Stimulated activated CD4-positive, alpha-beta T cell treated with anti-CD3 and anti-CD28 coated beads, Interleukin-12 subunit alpha, Interleukin-12 subunit beta, amount 100 ng/mL, for 24 hours (primary cell): ENCODE results near the gene SH2D4B.
"Not testable (repeated sequence)": the region's sequence is repeated elsewhere in the genome, so short reads cannot be mapped to it uniquely, and the experiment has no call there.

Experiments used
- DNase-seq, 2 experiments: peaks; one replicate each; pipeline ENCODE4 v3.0.0-alpha.2; 2020; ENCODE audit warnings: low read depth in 2 of 2

The SH2D4B gene

GRCh38 chr10:80542652-80543318 lies 5.1 kb downstream of the SH2D4B start:
- DNase-seq: no peak

- not testable (repeated sequence) for DNase-seq
Measured at GRCh38 chr10:80543319-80543672, 5.6 kb downstream of the SH2D4B start.

- no peak for DNase-seq
Measured at GRCh38 chr10:80544316-80544953, 6.7 kb downstream of the SH2D4B start.

GRCh38 chr10:80545258-80545881 lies 7.7 kb downstream of the SH2D4B start:
- no peak for DNase-seq

- DNase-seq: no peak
Measured at GRCh38 chr10:80552151-80552646, 14.5 kb downstream of the SH2D4B start.

- no peak for DNase-seq
Measured at GRCh38 chr10:80553436-80553835, 15.7 kb downstream of the SH2D4B start.

- DNase-seq: no peak
Measured at GRCh38 chr10:80554050-80554449, 16.3 kb downstream of the SH2D4B start.

GRCh38 chr10:80555415-80555814 lies 17.7 kb downstream of the SH2D4B start:
- DNase-seq: no peak

- DNase-seq: no peak
Measured at GRCh38 chr10:80561950-80562349, 24.2 kb downstream of the SH2D4B start.

- DNase-seq: no peak
Measured at GRCh38 chr10:80567292-80567691, 29.6 kb downstream of the SH2D4B start.

- no peak for DNase-seq
Measured at GRCh38 chr10:80569131-80569895, 31.6 kb downstream of the SH2D4B start.

- no peak for DNase-seq
Measured at GRCh38 chr10:80571352-80571751, 33.6 kb downstream of the SH2D4B start.

GRCh38 chr10:80579181-80579763 lies 41.6 kb downstream of the SH2D4B start:
- DNase-seq: no peak

- DNase-seq: no peak
Measured at GRCh38 chr10:80579849-80580637, 42.3 kb downstream of the SH2D4B start.

GRCh38 chr10:80580638-80581468 lies 43.2 kb downstream of the SH2D4B start:
- no peak for DNase-seq

- DNase-seq: no peak
Measured at GRCh38 chr10:80581469-80581835, 43.8 kb downstream of the SH2D4B start.

- DNase-seq: no peak
Measured at GRCh38 chr10:80582286-80582960, 44.7 kb downstream of the SH2D4B start.

- no peak for DNase-seq
Measured at GRCh38 chr10:80583685-80584084, 46.0 kb downstream of the SH2D4B start.

GRCh38 chr10:80585812-80586211 lies 48.1 kb downstream of the SH2D4B start:
- DNase-seq: no peak

GRCh38 chr10:80588546-80588945 lies 50.8 kb downstream of the SH2D4B start:
- DNase-seq: no peak
